ENCODE results near the gene CDH4. TPM values are rescaled to one million over a fixed set of nuclear protein-coding genes. Genes with fewer than 3 reads are reported as not detected.

Gene CDH4
- total RNA-seq, 2 experiments from 2014 or later: not detected

DNA sequence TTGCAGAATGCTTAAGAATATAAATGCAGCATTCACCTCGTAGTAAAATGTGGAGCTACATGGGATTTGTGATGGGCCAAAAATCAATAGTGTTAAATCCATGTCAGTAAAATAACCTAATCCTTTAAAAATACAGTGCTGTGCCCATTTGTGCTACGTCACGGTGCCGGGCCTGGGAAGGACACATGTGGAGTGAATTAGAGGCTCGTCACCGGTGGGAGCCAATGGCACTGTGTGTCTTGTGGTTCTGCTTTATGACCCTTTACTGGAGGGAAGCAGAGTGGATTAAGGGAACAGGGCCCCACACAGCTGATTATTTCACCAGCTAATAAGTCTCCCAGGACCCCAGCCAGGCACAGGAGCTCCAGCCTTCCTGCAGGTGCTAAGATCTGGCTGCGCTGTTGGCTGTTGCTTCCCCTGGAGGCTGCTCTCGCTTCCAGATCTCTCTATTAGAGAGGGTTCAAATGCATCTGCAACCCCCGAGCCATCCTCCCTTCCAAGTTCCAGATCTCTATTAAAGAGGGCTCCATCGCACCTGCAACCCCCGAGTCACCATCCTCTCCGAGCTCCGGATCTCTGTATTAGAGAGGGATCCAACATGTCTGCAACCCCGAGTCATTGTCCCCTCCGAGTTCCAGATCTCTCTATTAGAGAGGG lies 405.8 kb downstream of the CDH4 start:
- BruUV-seq (replicated peaks): no TSS peak
- CTCF ChIA-PET (ENCODE audit: unreplicated experiment): no interaction called here
- Histone ChIP-seq H3K4me1 (ENCODE audit: insufficient read depth, low read length, poor library complexity, severe bottlenecking) (no peaks in the 10 kb centered on the region), H3K4me3 (ENCODE audit: low read depth, low read length, poor library complexity, severe bottlenecking) (no peak overlapping the region), H3K36me3 (ENCODE audit: insufficient read depth, low read length) (no peaks in the 10 kb centered on the region), H3K27ac (ENCODE audit: low read depth, low read length, poor library complexity, severe bottlenecking) (no peak overlapping the region), H3K9me2 (ENCODE audit: insufficient read depth, low read length) (no peaks in the 10 kb centered on the region), H3K79me2 (ENCODE audit: insufficient read depth, low read depth, low read length) (no peaks in the 10 kb centered on the region), H2AFZ (ENCODE audit: low read length) (no peak overlapping the region), H4K20me1 (ENCODE audit: insufficient read depth, low read length) (no peaks in the 10 kb centered on the region), H3K9me3 (ENCODE audit: low read length) (no peaks in the 10 kb centered on the region), H3K4me2 (ENCODE audit: low read length) (no peak overlapping the region)
- POLR2A ChIA-PET: no interaction called here
- intact Hi-C loops (cut with micrococcal nuclease; ENCODE audit: unreplicated experiment): no loop called here
- TF ChIP-seq CTCF (conservative IDR thresholded peaks at IDR 0.05; ENCODE audit: low read length) (no peak), EZH2phosphoT487 (IDR thresholded peaks at IDR 0.05; ENCODE audit: borderline replicate concordance, low read depth, low read length) (no peak)
- no peak for DNase-seq (ENCODE audit: low spot score)

DNA sequence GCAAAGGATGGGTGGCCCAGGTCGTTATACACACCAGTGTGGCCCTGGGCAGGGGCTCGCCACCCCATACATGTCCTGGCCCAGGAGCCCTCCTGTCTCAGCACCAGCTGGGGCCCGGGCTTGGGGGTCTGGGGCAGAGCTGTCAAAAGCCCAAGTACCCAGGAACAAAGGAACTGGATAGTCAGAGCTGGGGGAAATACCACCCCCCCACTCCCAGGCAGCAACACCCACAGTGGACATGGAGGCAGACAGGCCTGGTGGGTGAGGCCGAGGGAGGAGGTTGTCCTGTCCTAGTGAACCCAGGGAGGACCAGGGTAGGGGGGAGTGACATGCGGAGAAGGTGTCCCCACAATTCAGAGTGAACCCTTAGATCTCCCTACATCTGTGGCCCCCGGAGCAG lies 406.5 kb downstream of the CDH4 start:
- H3K27ac ChIP-seq (ENCODE audit: low read depth, low read length, poor library complexity, severe bottlenecking): no peak overlapping the region
- H3K9me2 ChIP-seq (ENCODE audit: insufficient read depth, low read length): no peaks in the 10 kb centered on the region
- H4K20me1 ChIP-seq (ENCODE audit: insufficient read depth, low read length): no peaks in the 10 kb centered on the region
- H3K9me3 ChIP-seq (ENCODE audit: low read length): no peaks in the 10 kb centered on the region
- no peak overlapping the region for H2AFZ ChIP-seq (ENCODE audit: low read length)
- TF ChIP-seq EZH2phosphoT487 (IDR thresholded peaks at IDR 0.05; ENCODE audit: borderline replicate concordance, low read depth, low read length): no peak
- no peak for TF ChIP-seq CTCF (conservative IDR thresholded peaks at IDR 0.05; ENCODE audit: low read length)
- H3K4me3 ChIP-seq (ENCODE audit: low read depth, low read length, poor library complexity, severe bottlenecking): no peak overlapping the region
- no peaks in the 10 kb centered on the region for H3K79me2 ChIP-seq (ENCODE audit: insufficient read depth, low read depth, low read length)
- H3K4me1 ChIP-seq (ENCODE audit: insufficient read depth, low read length, poor library complexity, severe bottlenecking): no peaks in the 10 kb centered on the region
- no peak for DNase-seq (ENCODE audit: low spot score)
- POLR2A ChIA-PET: no interaction called here
- no peak overlapping the region for H3K4me2 ChIP-seq (ENCODE audit: low read length)
- CTCF ChIA-PET (ENCODE audit: unreplicated experiment): no interaction called here
- intact Hi-C loops (cut with micrococcal nuclease; ENCODE audit: unreplicated experiment): no loop called here
- H3K36me3 ChIP-seq (ENCODE audit: insufficient read depth, low read length): no peaks in the 10 kb centered on the region
- no TSS peak for BruUV-seq (replicated peaks)

- no peak overlapping the region for H3K4me2 ChIP-seq (ENCODE audit: low read length)
- no TSS peak for BruUV-seq (replicated peaks)
- no peak overlapping the region for H3K4me3 ChIP-seq (ENCODE audit: low read depth, low read length, poor library complexity, severe bottlenecking)
- H2AFZ ChIP-seq (ENCODE audit: low read length): no peak overlapping the region
- no peaks in the 10 kb centered on the region for H4K20me1 ChIP-seq (ENCODE audit: insufficient read depth, low read length)
- CTCF ChIA-PET (ENCODE audit: unreplicated experiment): no interaction called here
- no peak overlapping the region for H3K27ac ChIP-seq (ENCODE audit: low read depth, low read length, poor library complexity, severe bottlenecking)
- H3K9me3 ChIP-seq (ENCODE audit: low read length): no peaks in the 10 kb centered on the region
- no peak for DNase-seq (ENCODE audit: low spot score)
- no peak for TF ChIP-seq CTCF (conservative IDR thresholded peaks at IDR 0.05; ENCODE audit: low read length)
- TF ChIP-seq EZH2phosphoT487 (IDR thresholded peaks at IDR 0.05; ENCODE audit: borderline replicate concordance, low read depth, low read length): no peak
- no peaks in the 10 kb centered on the region for H3K9me2 ChIP-seq (ENCODE audit: insufficient read depth, low read length)
- no peaks in the 10 kb centered on the region for H3K79me2 ChIP-seq (ENCODE audit: insufficient read depth, low read depth, low read length)
- no peaks in the 10 kb centered on the region for H3K36me3 ChIP-seq (ENCODE audit: insufficient read depth, low read length)
- no peaks in the 10 kb centered on the region for H3K4me1 ChIP-seq (ENCODE audit: insufficient read depth, low read length, poor library complexity, severe bottlenecking)
- intact Hi-C loops (cut with micrococcal nuclease; ENCODE audit: unreplicated experiment): no loop called here
- POLR2A ChIA-PET: no interaction called here
Observed at GRCh38 chr20:61659246-61659993, 407.4 kb downstream of the CDH4 start.

Data from OCI-LY7 (cell line).